Measurements from ENCODE around the gene IRF4. TPM values are rescaled to one million over a fixed set of nuclear protein-coding genes. Genes with fewer than 3 reads are reported as not detected.

IRF4 gene
- total RNA-seq, 1 experiment from 2014 or later: 0.23 TPM

- no peak for DNase-seq (ENCODE audit: low read depth)
Measured at GRCh38 chr6:381742-382461, 9.7 kb upstream of the IRF4 start.

- no peak for DNase-seq (ENCODE audit: low read depth)
Measured at GRCh38 chr6:382883-383810, 8.4 kb upstream of the IRF4 start.

- no peak for DNase-seq (ENCODE audit: low read depth)
Measured at GRCh38 chr6:383856-384255, 7.7 kb upstream of the IRF4 start.

GRCh38 chr6:384898-385297 is 6.7 kb upstream of the IRF4 start:
- DNase-seq (ENCODE audit: low read depth): no peak

- no peak for DNase-seq (ENCODE audit: low read depth)
Measured at GRCh38 chr6:385614-386013, 5.9 kb upstream of the IRF4 start.

GRCh38 chr6:386688-387266 is 4.8 kb upstream of the IRF4 start:
- no peak for DNase-seq (ENCODE audit: low read depth)

GRCh38 chr6:387293-387741 is 4.2 kb upstream of the IRF4 start:
- DNase-seq (ENCODE audit: low read depth): no peak

- no peak for DNase-seq (ENCODE audit: low read depth)
Measured at GRCh38 chr6:388202-388903, 3.2 kb upstream of the IRF4 start.

GRCh38 chr6:389143-389542 is 2.4 kb upstream of the IRF4 start:
- DNase-seq (ENCODE audit: low read depth): no peak

- DNase-seq (ENCODE audit: low read depth): no peak
Measured at GRCh38 chr6:389622-390021, 1.9 kb upstream of the IRF4 start.

- peak; percentile 38 for DNase-seq (ENCODE audit: low read depth)
Measured at GRCh38 chr6:390914-391558, 516 bp upstream of the IRF4 start.

GRCh38 chr6:392441-393390 is 1.2 kb downstream of the IRF4 start:
- no peak for DNase-seq (ENCODE audit: low read depth)

- no peak for DNase-seq (ENCODE audit: low read depth)
Measured at GRCh38 chr6:393391-394221, 2.1 kb downstream of the IRF4 start.

- no peak for DNase-seq (ENCODE audit: low read depth)
Measured at GRCh38 chr6:394641-395289, 3.2 kb downstream of the IRF4 start.

GRCh38 chr6:395432-396125 is 4.0 kb downstream of the IRF4 start:
- no peak for DNase-seq (ENCODE audit: low read depth)

GRCh38 chr6:396126-396520 is 4.6 kb downstream of the IRF4 start:
- no peak for DNase-seq (ENCODE audit: low read depth)

- no peak for DNase-seq (ENCODE audit: low read depth)
Measured at GRCh38 chr6:397056-397455, 5.5 kb downstream of the IRF4 start.

GRCh38 chr6:397604-398003 is 6.1 kb downstream of the IRF4 start:
- DNase-seq (ENCODE audit: low read depth): no peak

All from Daoy (cell line).